Progenitor cell of endocrine pancreas (in vitro differentiated cells): ENCODE results near the gene COMT. TPM values are rescaled to one million over a fixed set of nuclear protein-coding genes. Genes with fewer than 3 reads are reported as not detected.

Experiments used
- DNase-seq: peaks from one replicate; pipeline ENCODE4 v3.0.0; 2021; ENCODE audit warnings: low spot score; ENCODE audit not compliant: unreplicated experiment
- H3K27ac Mint-ChIP-seq: 2 replicates; pipeline ENCODE4 v1.8.0; 2021; ENCODE audit warnings: mild to moderate bottlenecking, moderate library complexity, mixed read lengths
- H3K27me3 Mint-ChIP-seq: 2 replicates; pipeline ENCODE4 v1.8.0; 2021; ENCODE audit warnings: mixed read lengths
- H3K36me3 Mint-ChIP-seq: 2 replicates; pipeline ENCODE4 v1.8.0; 2022; ENCODE audit warnings: mixed read lengths; ENCODE audit not compliant: insufficient read depth
- H3K4me1 Mint-ChIP-seq: 2 replicates; pipeline ENCODE4 v1.8.0; 2021; ENCODE audit warnings: low read depth, mixed read lengths
- H3K4me3 Mint-ChIP-seq: 2 replicates; pipeline ENCODE4 v1.8.0; 2021; ENCODE audit warnings: low read depth, mild to moderate bottlenecking, moderate library complexity, mixed read lengths
- H3K9me3 Mint-ChIP-seq: 2 replicates; pipeline ENCODE4 v1.8.0; 2021; ENCODE audit warnings: low read depth, mixed read lengths
- total RNA-seq: library from RNA; stranded (reverse); gene quantifications from 2 replicates; pipeline ENCODE4 v1.2.1, GENCODE V29; 2021
- TF ChIP-seq, protein P1 (sequence below): fragments of 200-600 bp; sonication (generic); IDR thresholded peaks from one replicate; pipeline ENCODE4 v1.5.0; 2021; ENCODE audit warnings: antibody characterized with exemption, mild to moderate bottlenecking; ENCODE audit not compliant: unreplicated experiment

The COMT gene
- total RNA-seq, 1 donor from 2014 or later: 48.7 TPM

DNA sequence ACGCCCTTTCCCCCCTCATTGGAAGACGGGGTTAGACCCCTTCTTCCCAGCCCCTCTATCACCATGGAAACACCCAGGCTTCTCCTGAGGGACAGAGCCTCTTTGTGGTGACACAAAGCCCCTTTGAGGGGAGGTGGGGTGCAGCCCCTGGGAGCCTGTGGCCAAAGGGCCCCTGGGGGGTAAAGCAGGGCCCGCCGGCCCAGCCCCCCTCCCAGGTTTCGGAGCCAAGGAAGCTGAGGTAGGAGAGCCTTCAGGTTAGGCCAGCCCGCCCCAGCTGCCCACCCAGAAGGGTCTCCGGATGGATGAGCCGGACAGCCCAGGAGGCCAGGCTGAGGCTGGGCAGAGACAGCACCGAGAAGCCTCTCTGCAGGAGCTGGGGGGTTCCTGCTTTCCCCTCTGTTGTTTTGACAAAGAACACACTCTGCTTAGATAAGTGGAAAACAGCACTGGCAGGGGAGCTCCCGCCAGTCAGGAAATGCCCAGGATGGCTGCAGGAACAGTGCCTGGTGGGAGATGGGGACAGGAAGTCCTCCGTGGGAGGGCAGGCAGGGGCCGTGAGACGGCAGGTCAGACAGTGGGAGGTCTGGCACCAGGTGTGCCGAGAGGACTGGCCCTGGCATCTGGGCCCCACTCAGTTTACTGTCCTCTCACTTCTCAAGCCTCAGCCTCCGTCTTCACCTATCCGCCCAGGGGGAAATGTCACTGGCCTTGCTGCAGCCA lies 56.8 kb downstream of the COMT start:
- H3K4me3 Mint-ChIP-seq: no peak overlapping the region
- DNase-seq: no peak

DNA sequence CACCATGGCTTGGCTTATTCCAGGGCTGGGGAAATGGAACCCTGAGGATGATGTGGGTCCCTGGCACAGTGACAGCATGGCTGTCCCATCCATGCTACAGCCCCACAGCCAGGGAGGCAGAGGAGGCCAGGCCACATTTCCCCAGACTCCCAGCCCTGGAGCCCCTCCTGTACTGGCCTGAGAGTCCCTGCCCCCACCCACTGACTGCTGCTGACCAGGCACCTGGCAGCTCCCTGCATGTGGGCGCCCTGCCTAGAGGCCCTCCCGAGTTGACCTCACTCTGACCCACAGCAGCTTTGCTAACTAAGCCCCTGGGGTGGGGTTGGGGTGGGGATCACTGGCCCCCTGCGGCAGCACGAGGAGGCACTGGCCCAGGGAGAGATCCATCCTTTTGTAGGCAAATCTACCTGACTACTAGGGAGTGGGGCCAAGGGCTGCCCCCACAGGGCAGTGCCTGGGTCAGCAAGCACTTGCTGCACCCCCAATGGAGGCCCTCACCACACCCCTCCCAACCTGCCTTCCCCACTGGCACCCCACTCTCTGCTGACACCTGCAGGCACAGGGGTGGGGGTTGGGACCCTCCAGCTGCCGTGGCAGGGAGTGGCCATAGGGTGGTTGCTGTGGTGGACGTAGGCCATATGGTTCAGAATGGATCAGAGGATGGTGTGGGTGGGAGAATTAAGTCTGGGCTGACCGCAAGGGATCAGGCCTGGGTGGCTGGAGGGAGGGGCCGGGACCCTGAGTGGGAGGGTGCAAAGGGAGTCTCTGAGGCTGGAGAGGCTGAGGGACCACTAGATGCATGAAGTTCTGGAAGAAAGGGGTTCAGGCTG lies 57.6 kb downstream of the COMT start:
- peaks cover 7% of the 10 kb centered on the region for H3K36me3 Mint-ChIP-seq
- TF ChIP-seq, protein P1, sequence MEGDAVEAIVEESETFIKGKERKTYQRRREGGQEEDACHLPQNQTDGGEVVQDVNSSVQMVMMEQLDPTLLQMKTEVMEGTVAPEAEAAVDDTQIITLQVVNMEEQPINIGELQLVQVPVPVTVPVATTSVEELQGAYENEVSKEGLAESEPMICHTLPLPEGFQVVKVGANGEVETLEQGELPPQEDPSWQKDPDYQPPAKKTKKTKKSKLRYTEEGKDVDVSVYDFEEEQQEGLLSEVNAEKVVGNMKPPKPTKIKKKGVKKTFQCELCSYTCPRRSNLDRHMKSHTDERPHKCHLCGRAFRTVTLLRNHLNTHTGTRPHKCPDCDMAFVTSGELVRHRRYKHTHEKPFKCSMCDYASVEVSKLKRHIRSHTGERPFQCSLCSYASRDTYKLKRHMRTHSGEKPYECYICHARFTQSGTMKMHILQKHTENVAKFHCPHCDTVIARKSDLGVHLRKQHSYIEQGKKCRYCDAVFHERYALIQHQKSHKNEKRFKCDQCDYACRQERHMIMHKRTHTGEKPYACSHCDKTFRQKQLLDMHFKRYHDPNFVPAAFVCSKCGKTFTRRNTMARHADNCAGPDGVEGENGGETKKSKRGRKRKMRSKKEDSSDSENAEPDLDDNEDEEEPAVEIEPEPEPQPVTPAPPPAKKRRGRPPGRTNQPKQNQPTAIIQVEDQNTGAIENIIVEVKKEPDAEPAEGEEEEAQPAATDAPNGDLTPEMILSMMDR: no peak
- no peak overlapping the region for H3K4me3 Mint-ChIP-seq
- peaks cover 20% of the 10 kb centered on the region for H3K4me1 Mint-ChIP-seq
- no peaks in the 10 kb centered on the region for H3K27me3 Mint-ChIP-seq
- H3K27ac Mint-ChIP-seq: no peak overlapping the region
- H3K9me3 Mint-ChIP-seq: peaks cover 13% of the 10 kb centered on the region
- no peak for DNase-seq

More for the DNA sequence above, 56.8 kb downstream of the COMT start:
- H3K4me1 Mint-ChIP-seq: peaks cover 20% of the 10 kb centered on the region
- no peak overlapping the region for H3K27ac Mint-ChIP-seq
- peaks cover 6% of the 10 kb centered on the region for H3K9me3 Mint-ChIP-seq
- H3K36me3 Mint-ChIP-seq: peaks cover 1% of the 10 kb centered on the region
- H3K27me3 Mint-ChIP-seq: no peaks in the 10 kb centered on the region
- TF ChIP-seq, protein P1: no peak

DNA sequence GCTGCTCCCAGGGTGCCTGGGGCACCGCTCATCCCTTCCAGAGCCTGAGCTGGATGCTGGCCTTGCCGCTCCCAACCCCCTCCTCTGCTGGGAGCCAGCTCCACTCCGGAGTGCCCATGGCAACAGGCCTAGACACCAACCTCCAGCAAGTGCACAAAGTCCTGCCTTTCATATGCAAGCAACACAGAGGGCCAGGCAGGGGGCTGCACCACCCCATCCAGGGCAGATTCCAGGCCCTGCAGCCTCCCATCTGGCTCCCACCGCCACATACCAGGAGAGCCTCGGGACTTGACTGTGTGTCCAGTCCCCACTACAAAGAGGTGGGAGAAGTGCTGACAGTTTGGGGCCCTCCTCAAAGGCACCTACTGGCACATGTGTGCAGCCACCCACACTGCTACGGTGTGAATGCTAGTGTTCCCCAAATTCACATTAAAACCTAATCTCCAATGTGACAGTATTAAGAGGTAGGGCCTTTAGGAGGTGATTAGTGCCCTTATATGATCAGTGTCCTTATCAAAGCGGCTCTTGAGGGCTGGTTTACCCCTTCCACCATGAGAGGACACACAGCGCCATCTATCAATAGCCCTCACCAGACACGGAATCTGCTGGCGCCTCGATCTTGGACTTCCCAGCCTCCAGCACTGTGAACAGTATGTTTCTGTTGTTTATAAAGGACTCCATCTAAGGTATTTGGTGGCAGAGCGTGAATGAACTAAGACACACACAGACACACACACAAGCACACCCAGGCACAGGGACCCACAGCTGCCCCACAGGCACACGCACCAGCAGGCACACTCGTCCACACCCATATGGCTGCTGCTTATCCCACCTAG lies 58.9 kb downstream of the COMT start:
- no peaks in the 10 kb centered on the region for H3K27me3 Mint-ChIP-seq
- H3K9me3 Mint-ChIP-seq: peaks cover 19% of the 10 kb centered on the region
- DNase-seq: no peak
- TF ChIP-seq, protein P1: no peak
- peaks cover 20% of the 10 kb centered on the region for H3K4me1 Mint-ChIP-seq
- H3K4me3 Mint-ChIP-seq: no peak overlapping the region
- peak overlapping the region; percentile 84 for H3K27ac Mint-ChIP-seq
- H3K36me3 Mint-ChIP-seq: peaks cover 10% of the 10 kb centered on the region

DNA sequence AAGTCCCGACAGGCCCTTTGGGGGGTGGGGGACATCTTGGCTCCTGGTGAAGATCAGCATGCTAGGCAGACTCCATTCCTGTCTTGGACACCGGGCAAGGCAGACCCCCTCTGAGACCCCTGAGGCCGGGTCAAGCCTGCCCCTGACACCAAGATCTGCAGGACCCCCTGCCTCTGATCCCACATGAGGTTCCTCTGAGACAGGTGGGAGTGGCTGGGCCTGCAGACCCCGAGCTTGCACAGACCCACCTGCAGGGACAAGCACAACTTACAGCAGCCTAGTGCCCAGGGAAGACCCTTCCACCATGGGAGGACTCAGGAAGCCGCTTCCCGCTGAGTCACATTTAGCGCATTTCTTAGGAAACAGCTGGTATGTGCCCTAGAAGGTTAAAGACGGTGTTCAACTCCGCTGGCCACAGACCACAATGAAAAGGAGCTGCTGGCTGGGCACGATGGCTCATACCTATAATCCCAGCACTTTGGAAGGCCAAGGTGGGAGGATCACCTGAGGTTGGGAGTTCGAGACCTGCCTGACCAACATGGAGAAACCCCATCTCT lies 59.6 kb downstream of the COMT start:
- H3K9me3 Mint-ChIP-seq: peaks cover 19% of the 10 kb centered on the region
- no peaks in the 10 kb centered on the region for H3K27me3 Mint-ChIP-seq
- peaks cover 20% of the 10 kb centered on the region for H3K4me1 Mint-ChIP-seq
- DNase-seq: no peak
- TF ChIP-seq, protein P1: no peak
- H3K36me3 Mint-ChIP-seq: peaks cover 12% of the 10 kb centered on the region
- no peak overlapping the region for H3K27ac Mint-ChIP-seq
- H3K4me3 Mint-ChIP-seq: no peak overlapping the region
